Tibial nerve (tissue), 4 donors: Measurements from ENCODE around the gene STMP1. TPM values are rescaled to one million over a fixed set of nuclear protein-coding genes. Genes with fewer than 3 reads are reported as not detected.
A peak's percentile ranks its signal among the peaks of the same experiment; 100 is the strongest.

Source experiments
- DNase-seq, 2 donors: peaks; one replicate each; pipeline ENCODE4 v3.0.0-alpha.2; 2019; ENCODE audit warnings: low spot score in 2 of 2
- H3K27ac ChIP-seq, 4 donors: fragments of 200-600 bp; sonication (generic) in 3 of 4; one replicate each; pipeline ENCODE4 v1.5.1; 2017 to 2019; ENCODE audit warnings: mild to moderate bottlenecking in 1 of 4
- H3K27me3 ChIP-seq, 2 donors: fragments of 200-600 bp; sonication (generic) in 1 of 2; one replicate each; pipeline versions ENCODE4 v1.5.1 to v1.6.0; 2017 to 2019
- H3K36me3 ChIP-seq, 3 donors: fragments of 200-600 bp; sonication (generic); one replicate each; pipeline ENCODE4 v1.5.1; 2018 to 2019
- H3K4me1 ChIP-seq, 4 donors: fragments of 200-600 bp; sonication (generic) in 3 of 4; one replicate each; pipeline ENCODE4 v1.5.1; 2017 to 2019
- H3K4me3 ChIP-seq, 4 donors: fragments of 200-600 bp; sonication (generic) in 3 of 4; one replicate each; pipeline ENCODE4 v1.5.1; 2017 to 2019; ENCODE audit warnings: mild to moderate bottlenecking in 1 of 4, moderate library complexity in 1 of 4
- H3K9me3 ChIP-seq, 4 donors: fragments of 200-600 bp; sonication (generic) in 3 of 4; one replicate each; pipeline ENCODE4 v1.5.1; 2017 to 2019
- CTCF ChIP-seq, 5 experiments: fragments of 200-600 bp in 3 of 5; fragments of 450-650 bp in 2 of 5; sonication (generic) in 3 of 5; IDR thresholded peaks; one replicate each; pipeline ENCODE4 v1.5.1; 2016 to 2019; ENCODE audit warnings: antibody characterized with exemption in 5 of 5, mild to moderate bottlenecking in 3 of 5, moderate library complexity in 2 of 5
- EP300 ChIP-seq, 2 donors: sonication (generic); formaldehyde crosslinking; IDR thresholded peaks; one replicate each; pipeline ENCODE4 v1.6.1; 2017; ENCODE audit warnings: antibody characterized with exemption in 2 of 2, mild to moderate bottlenecking in 1 of 2
- POLR2A ChIP-seq, 2 donors: fragments of 450-650 bp; IDR thresholded peaks; one replicate each; pipeline ENCODE4 v1.6.1; 2017; ENCODE audit warnings: antibody characterized with exemption in 2 of 2, mild to moderate bottlenecking in 2 of 2, moderate library complexity in 2 of 2
- WGBS, 2 donors: methylation state at CpG; one replicate each; pipeline ENCODE4 v1.1.5; 2018; 5-methylcytosine and 5-hydroxymethylcytosine counted together
- total RNA-seq, 4 donors: library from RNA; depleted of rRNA; stranded (reverse); fragments of >200 nt; gene quantifications; one replicate each; pipeline ENCODE4 v1.1.0, GENCODE V29; 2016

Gene STMP1
- total RNA-seq, 4 donors from 2014 or later, result 17.1 to 23.9 (median 23.3) TPM

DNA sequence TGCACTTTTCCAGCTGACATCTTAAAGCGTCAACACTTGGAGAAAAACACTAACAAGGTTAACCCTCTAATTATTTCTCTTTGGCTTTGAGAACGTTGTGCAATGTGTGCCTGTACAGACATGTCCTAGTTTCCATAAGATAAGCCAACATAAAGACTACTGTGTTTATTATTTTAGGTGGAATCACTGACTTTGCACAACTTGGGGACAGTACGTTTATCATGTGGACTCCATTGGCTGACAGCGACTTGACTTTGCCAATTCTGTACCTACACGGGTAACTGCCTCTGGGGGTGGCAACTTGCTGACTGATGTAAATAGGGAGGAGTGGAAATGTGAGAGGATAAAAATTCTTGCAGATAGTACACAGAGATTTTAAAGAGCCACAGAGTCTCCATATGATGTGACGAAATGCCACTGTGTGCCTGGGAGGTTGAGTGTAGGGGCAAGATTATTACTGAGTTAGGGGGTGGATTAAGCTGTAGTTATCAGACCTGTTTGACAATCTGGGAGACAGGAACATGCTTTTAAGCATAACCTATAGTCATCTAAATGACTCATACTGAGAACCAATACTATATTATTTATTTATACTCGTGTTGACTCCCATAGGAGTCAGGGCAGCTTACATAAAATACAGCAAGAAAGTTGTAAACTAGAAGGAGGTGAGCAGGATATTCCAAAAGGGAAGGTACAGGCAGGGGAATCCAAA, 44.7 kb downstream of the STMP1 start:
- TF ChIP-seq CTCF (IDR thresholded peaks at IDR 0.05) (no peak), POLR2A (IDR thresholded peaks at IDR 0.05) (no peak), EP300 (IDR thresholded peaks at IDR 0.05) (no peak)
- Histone ChIP-seq H3K4me3 (no peak overlapping the region), H3K27me3 (no peaks in the 10 kb centered on the region), H3K9me3 (no peaks in the 10 kb centered on the region), H3K36me3 (peaks cover 0 to 8% (median 0%) of the 10 kb centered on the region in 3 donors), H3K4me1 (peaks cover 0 to 6% (median 0%) of the 10 kb centered on the region in 4 donors), H3K27ac (no peak overlapping the region)
- WGBS, 2 donors, result 77 to 86% methylated on average over 7 of the region's 7 CpGs
- DNase-seq, result no peak

GRCh38 chr7:135707570-135707966, 45.3 kb downstream of the STMP1 start:
- H3K4me3 ChIP-seq, result no peak overlapping the region
- H3K27me3 ChIP-seq, result no peaks in the 10 kb centered on the region
- no peak for DNase-seq
- WGBS, 2 donors, result 84 to 89% methylated on average over 5 of the region's 5 CpGs
- peaks cover 0 to 8% (median 0%) of the 10 kb centered on the region in 3 donors for H3K36me3 ChIP-seq
- TF ChIP-seq EP300 (IDR thresholded peaks at IDR 0.05), result no peak
- no peak for TF ChIP-seq CTCF (IDR thresholded peaks at IDR 0.05)
- no peak for TF ChIP-seq POLR2A (IDR thresholded peaks at IDR 0.05)
- H3K4me1 ChIP-seq, result peaks cover 0 to 6% (median 0%) of the 10 kb centered on the region in 4 donors
- H3K9me3 ChIP-seq, result no peaks in the 10 kb centered on the region
- H3K27ac ChIP-seq, result no peak overlapping the region

DNA sequence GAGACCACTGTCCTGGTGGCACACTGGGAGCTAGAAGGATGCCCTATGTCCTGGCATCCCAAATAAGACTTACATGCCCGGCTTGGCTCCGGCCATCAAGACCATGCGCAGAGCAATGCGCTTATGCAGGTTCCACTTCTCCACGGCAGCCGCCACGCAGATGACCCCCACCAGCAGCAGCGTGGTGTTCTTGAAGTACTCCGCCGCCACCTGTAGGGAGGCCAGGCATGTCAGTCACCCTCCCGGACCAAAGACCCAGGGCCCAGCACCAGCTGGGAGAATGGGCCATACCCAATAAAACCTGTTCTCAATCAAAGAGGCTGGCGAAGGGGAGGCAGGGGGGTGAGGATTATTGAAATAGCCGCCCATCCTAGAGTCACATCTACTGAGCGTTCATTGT, 45.7 kb downstream of the STMP1 start:
- peaks cover 0 to 8% (median 0%) of the 10 kb centered on the region in 3 donors for H3K36me3 ChIP-seq
- H3K27me3 ChIP-seq, result no peaks in the 10 kb centered on the region
- no peaks in the 10 kb centered on the region for H3K9me3 ChIP-seq
- H3K27ac ChIP-seq, result no peak overlapping the region
- 89 to 90% methylated on average over 14 of the region's 14 CpGs for WGBS, 2 donors
- no peak for TF ChIP-seq POLR2A (IDR thresholded peaks at IDR 0.05)
- no peak for TF ChIP-seq EP300 (IDR thresholded peaks at IDR 0.05)
- no peak for TF ChIP-seq CTCF (IDR thresholded peaks at IDR 0.05)
- H3K4me1 ChIP-seq, result peaks cover 0 to 6% (median 0%) of the 10 kb centered on the region in 4 donors
- no peak for DNase-seq
- H3K4me3 ChIP-seq, result no peak overlapping the region

DNA sequence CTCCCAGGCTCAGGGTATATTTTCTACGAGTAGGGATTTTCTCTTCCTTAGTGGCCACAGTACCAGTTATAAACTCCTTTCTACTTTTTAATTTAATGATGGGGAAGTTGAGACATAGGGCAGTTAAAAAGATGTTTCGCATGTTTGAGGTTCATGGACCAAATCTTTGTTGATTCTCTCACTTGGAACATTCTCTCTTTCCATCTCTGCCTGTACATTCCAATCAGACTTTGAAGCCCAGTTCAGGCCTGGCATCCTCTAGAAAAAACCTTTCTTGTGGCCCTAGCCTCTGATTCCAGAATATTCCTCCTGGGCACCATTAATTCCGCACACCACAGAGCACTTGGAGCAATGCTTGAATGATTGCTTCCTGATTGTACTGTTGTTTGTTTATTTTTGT, 47.2 kb downstream of the STMP1 start:
- no peak overlapping the region for H3K27ac ChIP-seq
- H3K4me1 ChIP-seq, result peaks cover 0 to 6% (median 0%) of the 10 kb centered on the region in 4 donors
- H3K9me3 ChIP-seq, result no peaks in the 10 kb centered on the region
- no peak overlapping the region for H3K4me3 ChIP-seq
- H3K27me3 ChIP-seq, result no peaks in the 10 kb centered on the region
- TF ChIP-seq POLR2A (IDR thresholded peaks at IDR 0.05) (no peak), CTCF (IDR thresholded peaks at IDR 0.05) (no peak), EP300 (IDR thresholded peaks at IDR 0.05) (no peak)
- peaks cover 0 to 4% (median 0%) of the 10 kb centered on the region in 3 donors for H3K36me3 ChIP-seq
- 80 to 86% methylated on average over 3 of the region's 3 CpGs for WGBS, 2 donors
- no peak for DNase-seq

GRCh38 chr7:135710417-135711138, 48.3 kb downstream of the STMP1 start:
- 43 to 46% methylated on average over 8 of the region's 11 CpGs for whole genome bisulfite sequencing, 2 donors
- Histone ChIP-seq H3K9me3 (no peaks in the 10 kb centered on the region), H3K36me3 (peaks cover 0 to 4% (median 0%) of the 10 kb centered on the region in 3 donors), H3K4me3 (no peak overlapping the region), H3K27ac (no peak overlapping the region), H3K27me3 (no peaks in the 10 kb centered on the region), H3K4me1 (peaks cover 0 to 6% (median 0%) of the 10 kb centered on the region in 4 donors)
- TF ChIP-seq POLR2A (IDR thresholded peaks at IDR 0.05) (no peak), CTCF (IDR thresholded peaks at IDR 0.05) (peak in 3 of 5 experiments; percentile 32 to 36 (median 35)), EP300 (IDR thresholded peaks at IDR 0.05) (no peak)
- no peak for DNase-seq
